HCT116 (cell line): ENCODE measurements around the gene LYVE1.

ENCODE experiments used
- CBX3 ChIP-seq: IDR thresholded peaks from 2 replicates; pipeline ENCODE4 v1.6.1; 2012; ENCODE audit warnings: low read depth
- CTCF ChIP-seq, 3 experiments: fragments of 200-600 bp in 1 of 3; sonication (generic) in 1 of 3; IDR thresholded peaks in 2 of 3; conservative IDR thresholded peaks in 1 of 3; 2 replicates each; pipeline ENCODE4 v1.5.1; 2012 to 2017; ENCODE audit warnings: low read depth in 2 of 3, low read length in 2 of 3, antibody characterized with exemption in 1 of 3, borderline replicate concordance in 1 of 3, control low read depth in 1 of 3, mild to moderate bottlenecking in 1 of 3, mixed read lengths in 1 of 3, mixed run types in 1 of 3, moderate library complexity in 1 of 3; ENCODE audit not compliant: insufficient read depth in 1 of 3
- POLR2A ChIP-seq: IDR thresholded peaks from 2 replicates; pipeline ENCODE4 v1.7.0; 2011; ENCODE audit warnings: borderline replicate concordance; ENCODE audit not compliant: insufficient read depth, insufficient read length; ENCODE audit errors: extremely low read depth
- POLR2AphosphoS5 ChIP-seq: IDR thresholded peaks from 2 replicates; pipeline ENCODE4 v1.6.1; 2011; ENCODE audit warnings: mild to moderate bottlenecking, low read depth, low read length, moderate library complexity

- TF ChIP-seq CTCF (IDR thresholded peaks at IDR 0.05 in 2 of 3, conservative IDR thresholded peaks at IDR 0.05 in 1 of 3; ENCODE audit: borderline replicate concordance in 1 of 3, insufficient read depth in 1 of 3, low read depth in 2 of 3, low read length in 2 of 3) (no peak), POLR2A (no peak), CBX3 (peak; percentile 62; the same call in 1 of the 2 replicates), POLR2AphosphoS5 (peak; percentile 35; the same call in 1 of the 2 replicates)
Observed at GRCh38 chr11:10561043-10561818, 7.2 kb downstream of the LYVE1 start.
